Erythroblast (primary cell): Measurements from ENCODE around the gene SOCS2.

Source experiments
- GATA1 ChIP-seq: IDR thresholded peaks from 2 replicates; pipeline ENCODE4 v1.6.1; 2011; ENCODE audit warnings: low read depth, mild to moderate bottlenecking, control low read depth, low read length, moderate library complexity
- POLR2A ChIP-seq: IDR thresholded peaks from 2 replicates; pipeline ENCODE4 v1.6.1; 2011; ENCODE audit warnings: mild to moderate bottlenecking, low read length

DNA sequence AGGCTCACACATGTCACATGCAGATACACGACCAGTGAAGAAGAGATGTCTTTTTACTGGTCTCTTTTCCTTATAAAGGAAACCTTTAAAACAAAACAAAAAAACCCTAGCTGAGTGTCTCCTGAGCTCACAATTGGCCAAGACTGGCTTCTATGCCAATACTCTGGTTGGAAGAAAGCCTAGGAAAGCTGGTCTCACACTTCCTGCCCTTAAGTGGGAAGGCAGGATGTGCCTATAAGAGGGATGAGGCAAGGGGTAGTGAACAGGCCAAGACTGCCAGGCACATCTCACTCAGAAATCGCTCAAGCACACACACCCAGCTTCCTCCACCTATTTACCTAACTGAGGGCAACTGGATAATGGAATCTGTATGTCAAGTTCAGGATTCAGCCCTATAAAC is 50.0 kb downstream of the SOCS2 start:
- TF ChIP-seq POLR2A (no peak), GATA1 (no peak)
